Measurements from ENCODE around the gene KRT37. TPM values are rescaled to one million over a fixed set of nuclear protein-coding genes. Genes with fewer than 3 reads are reported as not detected.
"Not testable (repeated sequence)": the region's sequence is repeated elsewhere in the genome, so short reads cannot be mapped to it uniquely, and the experiment has no call there.

Gene KRT37
- total RNA-seq, 2 experiments from 2014 or later: not detected

DNA sequence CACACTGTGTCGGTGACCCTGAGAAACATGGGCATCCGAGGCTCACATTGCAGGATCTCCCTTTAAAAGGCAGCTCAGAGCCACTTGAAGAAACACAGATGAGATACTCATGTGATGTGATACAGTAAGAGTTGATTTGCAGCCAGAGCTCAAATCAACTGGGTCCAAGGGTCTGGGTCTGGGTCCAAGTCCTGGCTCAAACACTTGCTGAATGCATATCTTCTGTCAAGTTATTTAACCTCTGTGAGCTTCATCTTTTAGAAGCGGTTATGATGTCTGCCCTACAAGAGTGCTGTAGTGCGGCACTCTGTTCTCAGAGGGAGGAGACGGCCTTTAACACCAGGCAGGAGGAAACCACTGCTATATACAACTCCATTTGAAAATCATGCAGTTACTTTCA is 10.0 kb upstream of the KRT37 start:
- no peak for DNase-seq
- intact Hi-C loops (cut with DNase I, micrococcal nuclease): no loop called here
- TF ChIP-seq, protein P1, sequence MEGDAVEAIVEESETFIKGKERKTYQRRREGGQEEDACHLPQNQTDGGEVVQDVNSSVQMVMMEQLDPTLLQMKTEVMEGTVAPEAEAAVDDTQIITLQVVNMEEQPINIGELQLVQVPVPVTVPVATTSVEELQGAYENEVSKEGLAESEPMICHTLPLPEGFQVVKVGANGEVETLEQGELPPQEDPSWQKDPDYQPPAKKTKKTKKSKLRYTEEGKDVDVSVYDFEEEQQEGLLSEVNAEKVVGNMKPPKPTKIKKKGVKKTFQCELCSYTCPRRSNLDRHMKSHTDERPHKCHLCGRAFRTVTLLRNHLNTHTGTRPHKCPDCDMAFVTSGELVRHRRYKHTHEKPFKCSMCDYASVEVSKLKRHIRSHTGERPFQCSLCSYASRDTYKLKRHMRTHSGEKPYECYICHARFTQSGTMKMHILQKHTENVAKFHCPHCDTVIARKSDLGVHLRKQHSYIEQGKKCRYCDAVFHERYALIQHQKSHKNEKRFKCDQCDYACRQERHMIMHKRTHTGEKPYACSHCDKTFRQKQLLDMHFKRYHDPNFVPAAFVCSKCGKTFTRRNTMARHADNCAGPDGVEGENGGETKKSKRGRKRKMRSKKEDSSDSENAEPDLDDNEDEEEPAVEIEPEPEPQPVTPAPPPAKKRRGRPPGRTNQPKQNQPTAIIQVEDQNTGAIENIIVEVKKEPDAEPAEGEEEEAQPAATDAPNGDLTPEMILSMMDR (IDR thresholded peaks at IDR 0.05): no peak
- H3K27ac Mint-ChIP-seq: no peak overlapping the region
- H3K4me1 Mint-ChIP-seq (ENCODE audit: low read depth): peaks cover 8% of the 10 kb centered on the region
- Histone ChIP-seq H3K27me3 (ENCODE audit: control insufficient read depth in 1 of 2, insufficient read depth in 2 of 2, low read length in 2 of 2) (no peaks in the 10 kb centered on the region), H3K9me3 (ENCODE audit: control insufficient read depth in 1 of 2, insufficient read depth in 1 of 2, low read length in 2 of 2) (no peaks in the 10 kb centered on the region), H3K27ac (ENCODE audit: low read depth in 1 of 2, low read length in 2 of 2) (no peak overlapping the region), H3K36me3 (ENCODE audit: insufficient read depth, low read length) (no peaks in the 10 kb centered on the region), H3K4me3 (ENCODE audit: low read length) (no peak overlapping the region), H3K4me1 (ENCODE audit: insufficient read depth, low read length) (no peaks in the 10 kb centered on the region)
- no peaks in the 10 kb centered on the region for H3K36me3 Mint-ChIP-seq (ENCODE audit: low read depth)
- ATAC-seq (ENCODE audit: poor library complexity): no peak
- no peaks in the 10 kb centered on the region for H3K9me3 Mint-ChIP-seq
- ChIA-PET POLR2A (interaction anchor here (0.7 to 1.0 kb wide), 2 partner anchors 13 to 126 kb away, joined by 3 read pairs; no protein-coding TSS in a partner anchor), CTCF (no interaction called here)
- no peaks in the 10 kb centered on the region for H3K27me3 Mint-ChIP-seq
- H3K4me3 Mint-ChIP-seq: no peak overlapping the region

GRCh38 chr17:41434005-41434404 is 9.6 kb upstream of the KRT37 start:
- Histone ChIP-seq H3K36me3 (ENCODE audit: insufficient read depth, low read length) (no peaks in the 10 kb centered on the region), H3K4me3 (ENCODE audit: low read length) (no peak overlapping the region), H3K9me3 (ENCODE audit: control insufficient read depth in 1 of 2, insufficient read depth in 1 of 2, low read length in 2 of 2) (no peaks in the 10 kb centered on the region), H3K27ac (ENCODE audit: low read depth in 1 of 2, low read length in 2 of 2) (no peak overlapping the region), H3K27me3 (ENCODE audit: control insufficient read depth in 1 of 2, insufficient read depth in 2 of 2, low read length in 2 of 2) (no peaks in the 10 kb centered on the region), H3K4me1 (ENCODE audit: insufficient read depth, low read length) (no peaks in the 10 kb centered on the region)
- H3K27ac Mint-ChIP-seq: no peak overlapping the region
- DNase-seq (no peak), ATAC-seq (ENCODE audit: poor library complexity) (no peak)
- ChIA-PET CTCF (no interaction called here), POLR2A (interaction anchor here (0.7 to 1.0 kb wide), 2 partner anchors 14 to 126 kb away, joined by 3 read pairs; no protein-coding TSS in a partner anchor)
- no peak overlapping the region for H3K4me3 Mint-ChIP-seq
- intact Hi-C loops (cut with DNase I, micrococcal nuclease): no loop called here
- peaks cover 8% of the 10 kb centered on the region for H3K4me1 Mint-ChIP-seq (ENCODE audit: low read depth)
- H3K9me3 Mint-ChIP-seq: no peaks in the 10 kb centered on the region
- H3K36me3 Mint-ChIP-seq (ENCODE audit: low read depth): no peaks in the 10 kb centered on the region
- TF ChIP-seq, protein P1 (IDR thresholded peaks at IDR 0.05): no peak
- peaks cover 1% of the 10 kb centered on the region for H3K27me3 Mint-ChIP-seq

- peaks cover 8% of the 10 kb centered on the region for H3K4me1 Mint-ChIP-seq (ENCODE audit: low read depth)
- no peak for ATAC-seq (ENCODE audit: poor library complexity)
- Histone ChIP-seq H3K4me1 (ENCODE audit: insufficient read depth, low read length) (no peaks in the 10 kb centered on the region), H3K27ac (ENCODE audit: low read depth in 1 of 2, low read length in 2 of 2) (no peak overlapping the region), H3K36me3 (ENCODE audit: insufficient read depth, low read length) (no peaks in the 10 kb centered on the region), H3K4me3 (ENCODE audit: low read length) (no peak overlapping the region), H3K27me3 (ENCODE audit: control insufficient read depth in 1 of 2, insufficient read depth in 2 of 2, low read length in 2 of 2) (no peaks in the 10 kb centered on the region), H3K9me3 (ENCODE audit: control insufficient read depth in 1 of 2, insufficient read depth in 1 of 2, low read length in 2 of 2) (no peaks in the 10 kb centered on the region)
- intact Hi-C loops (cut with DNase I, micrococcal nuclease): no loop called here
- CTCF ChIA-PET: no interaction called here
- no peak for DNase-seq
- no peaks in the 10 kb centered on the region for H3K36me3 Mint-ChIP-seq (ENCODE audit: low read depth)
- POLR2A ChIA-PET: interaction anchor here (0.7 to 1.0 kb wide), 2 partner anchors 14 to 125 kb away, joined by 3 read pairs; no protein-coding TSS in a partner anchor
- no peak overlapping the region for H3K4me3 Mint-ChIP-seq
- no peak overlapping the region for H3K27ac Mint-ChIP-seq
- H3K9me3 Mint-ChIP-seq: no peaks in the 10 kb centered on the region
- peaks cover 5% of the 10 kb centered on the region for H3K27me3 Mint-ChIP-seq
- TF ChIP-seq, protein P1 (IDR thresholded peaks at IDR 0.05): no peak
Measured at GRCh38 chr17:41433586-41433985, 9.2 kb upstream of the KRT37 start.

DNA sequence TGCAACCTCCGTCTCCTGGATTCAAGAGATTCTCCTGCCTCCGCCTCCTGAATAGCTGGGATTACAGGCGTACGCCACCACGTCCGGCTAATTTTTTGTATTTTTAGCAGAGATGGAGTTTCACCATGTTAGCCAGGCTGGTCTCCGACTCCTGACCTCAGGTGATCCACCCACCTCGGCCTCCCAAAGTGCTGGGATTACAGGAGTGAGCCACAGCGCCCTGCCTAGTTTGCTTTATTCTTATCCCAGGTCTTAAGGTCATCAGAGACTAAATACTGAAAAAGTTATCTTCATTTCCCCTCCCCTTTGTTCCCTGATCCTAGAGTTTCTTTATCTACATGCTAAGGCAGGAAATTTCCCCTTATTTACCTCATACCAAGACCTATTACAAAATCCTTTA is 6.0 kb upstream of the KRT37 start:
- H3K4me1 Mint-ChIP-seq (ENCODE audit: low read depth); H3K27me3 ChIP-seq (ENCODE audit: control insufficient read depth in 1 of 2, insufficient read depth in 2 of 2, low read length in 2 of 2); H3K9me3 ChIP-seq (ENCODE audit: control insufficient read depth in 1 of 2, insufficient read depth in 1 of 2, low read length in 2 of 2); H3K4me3 ChIP-seq (ENCODE audit: low read length); H3K4me3 Mint-ChIP-seq; ATAC-seq (ENCODE audit: poor library complexity); H3K27ac ChIP-seq (ENCODE audit: low read depth in 1 of 2, low read length in 2 of 2); DNase-seq; H3K27me3 Mint-ChIP-seq; POLR2A ChIA-PET; CTCF ChIA-PET; intact Hi-C loops (cut with DNase I, micrococcal nuclease); H3K9me3 Mint-ChIP-seq; H3K27ac Mint-ChIP-seq; H3K4me1 ChIP-seq (ENCODE audit: insufficient read depth, low read length); H3K36me3 Mint-ChIP-seq (ENCODE audit: low read depth); H3K36me3 ChIP-seq (ENCODE audit: insufficient read depth, low read length): not testable (repeated sequence)
